ENCODE measurements around the gene CST2.

The CST2 gene, protein sequence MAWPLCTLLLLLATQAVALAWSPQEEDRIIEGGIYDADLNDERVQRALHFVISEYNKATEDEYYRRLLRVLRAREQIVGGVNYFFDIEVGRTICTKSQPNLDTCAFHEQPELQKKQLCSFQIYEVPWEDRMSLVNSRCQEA

DNA sequence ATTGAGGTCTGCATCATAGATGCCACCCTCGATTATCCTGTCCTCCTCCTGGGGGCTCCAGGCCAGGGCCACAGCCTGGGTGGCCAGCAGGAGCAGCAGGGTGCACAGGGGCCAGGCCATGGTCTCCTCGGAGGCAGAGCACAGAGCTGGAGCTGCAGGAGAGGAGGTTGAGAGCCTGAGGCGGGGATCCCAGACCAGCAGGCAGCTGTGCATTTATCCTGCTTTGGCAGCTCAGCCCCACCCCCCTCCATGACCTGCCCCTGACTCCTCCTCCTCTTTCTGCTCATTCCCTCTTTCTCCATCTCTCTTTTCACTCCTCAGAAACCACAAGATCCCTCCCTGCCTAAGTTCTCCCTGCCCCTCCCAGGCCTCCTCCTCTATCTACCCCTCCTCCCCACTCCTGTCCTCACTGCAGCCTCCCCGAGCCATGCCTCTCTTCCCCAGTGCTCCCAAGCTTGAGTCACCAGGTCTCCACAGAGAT, at the start of gene CST2:
Gene CST2, minus strand, starts transcription at position 189 of the 481 bp plus-strand sequence. Its CDS starts 69 bp downstream, at position 120.
- no peak for DNase-seq (ENCODE audit: low spot score)
- TF ChIP-seq, protein P1, sequence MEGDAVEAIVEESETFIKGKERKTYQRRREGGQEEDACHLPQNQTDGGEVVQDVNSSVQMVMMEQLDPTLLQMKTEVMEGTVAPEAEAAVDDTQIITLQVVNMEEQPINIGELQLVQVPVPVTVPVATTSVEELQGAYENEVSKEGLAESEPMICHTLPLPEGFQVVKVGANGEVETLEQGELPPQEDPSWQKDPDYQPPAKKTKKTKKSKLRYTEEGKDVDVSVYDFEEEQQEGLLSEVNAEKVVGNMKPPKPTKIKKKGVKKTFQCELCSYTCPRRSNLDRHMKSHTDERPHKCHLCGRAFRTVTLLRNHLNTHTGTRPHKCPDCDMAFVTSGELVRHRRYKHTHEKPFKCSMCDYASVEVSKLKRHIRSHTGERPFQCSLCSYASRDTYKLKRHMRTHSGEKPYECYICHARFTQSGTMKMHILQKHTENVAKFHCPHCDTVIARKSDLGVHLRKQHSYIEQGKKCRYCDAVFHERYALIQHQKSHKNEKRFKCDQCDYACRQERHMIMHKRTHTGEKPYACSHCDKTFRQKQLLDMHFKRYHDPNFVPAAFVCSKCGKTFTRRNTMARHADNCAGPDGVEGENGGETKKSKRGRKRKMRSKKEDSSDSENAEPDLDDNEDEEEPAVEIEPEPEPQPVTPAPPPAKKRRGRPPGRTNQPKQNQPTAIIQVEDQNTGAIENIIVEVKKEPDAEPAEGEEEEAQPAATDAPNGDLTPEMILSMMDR (IDR thresholded peaks at IDR 0.05; ENCODE audit: extremely low read depth, missing control alignments) = no peak

DNA sequence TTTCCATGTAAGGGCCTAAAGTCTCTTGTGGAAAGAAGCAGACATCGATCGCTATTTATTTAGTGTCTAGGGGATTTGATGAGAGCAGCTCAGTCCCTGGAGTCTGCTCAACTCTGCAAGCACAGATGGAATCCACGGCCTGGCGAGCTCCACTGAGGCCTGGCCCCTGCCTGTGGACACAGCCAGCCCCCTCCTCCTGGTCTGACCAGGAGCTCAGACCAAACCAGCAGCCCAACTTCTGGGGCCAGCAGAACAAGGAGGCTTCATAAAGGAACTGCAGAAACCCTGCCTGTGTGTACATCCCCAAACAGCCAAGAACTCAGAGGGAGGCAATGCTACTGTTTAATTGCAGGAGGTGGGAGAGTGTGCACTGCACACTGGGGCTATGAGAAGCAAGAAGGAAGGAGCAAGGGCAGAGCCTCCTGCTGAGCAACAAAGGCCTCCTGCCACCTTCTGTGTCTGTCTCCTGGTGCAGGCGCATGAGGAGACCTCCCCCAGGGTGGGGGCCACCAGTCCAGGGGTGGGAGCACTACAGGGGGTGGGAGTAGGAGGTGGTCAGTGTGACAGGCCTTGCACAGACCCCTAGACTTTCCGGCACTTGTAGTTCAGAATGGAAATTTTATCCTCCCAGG, 49.2 kb upstream of the CST2 start:
- TF ChIP-seq, protein P1 (IDR thresholded peaks at IDR 0.05; ENCODE audit: extremely low read depth, missing control alignments) = no peak
- no peak for DNase-seq (ENCODE audit: low spot score)

DNA sequence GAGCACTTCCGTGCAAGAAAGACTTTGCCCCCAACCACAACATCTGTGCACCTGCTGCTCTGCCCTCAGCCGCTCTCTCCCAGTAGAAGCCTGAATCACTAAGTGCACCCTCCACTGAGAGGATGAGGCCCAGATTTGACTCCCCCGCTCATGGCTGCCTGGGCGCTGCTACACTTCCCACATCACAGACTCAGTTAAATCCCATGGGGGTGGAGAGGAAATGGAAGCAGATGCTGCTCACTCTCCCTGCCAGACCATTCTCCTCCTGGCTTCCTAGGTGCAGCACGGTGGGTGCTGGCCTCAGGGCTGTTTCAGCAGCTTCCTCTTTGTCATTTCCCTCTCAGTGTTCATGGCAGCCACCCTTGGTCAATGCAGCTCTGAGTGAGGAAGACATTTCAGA, 48.2 kb upstream of the CST2 start:
- no peak for DNase-seq (ENCODE audit: low spot score)
- TF ChIP-seq, protein P1 (IDR thresholded peaks at IDR 0.05; ENCODE audit: extremely low read depth, missing control alignments) = no peak

DNA sequence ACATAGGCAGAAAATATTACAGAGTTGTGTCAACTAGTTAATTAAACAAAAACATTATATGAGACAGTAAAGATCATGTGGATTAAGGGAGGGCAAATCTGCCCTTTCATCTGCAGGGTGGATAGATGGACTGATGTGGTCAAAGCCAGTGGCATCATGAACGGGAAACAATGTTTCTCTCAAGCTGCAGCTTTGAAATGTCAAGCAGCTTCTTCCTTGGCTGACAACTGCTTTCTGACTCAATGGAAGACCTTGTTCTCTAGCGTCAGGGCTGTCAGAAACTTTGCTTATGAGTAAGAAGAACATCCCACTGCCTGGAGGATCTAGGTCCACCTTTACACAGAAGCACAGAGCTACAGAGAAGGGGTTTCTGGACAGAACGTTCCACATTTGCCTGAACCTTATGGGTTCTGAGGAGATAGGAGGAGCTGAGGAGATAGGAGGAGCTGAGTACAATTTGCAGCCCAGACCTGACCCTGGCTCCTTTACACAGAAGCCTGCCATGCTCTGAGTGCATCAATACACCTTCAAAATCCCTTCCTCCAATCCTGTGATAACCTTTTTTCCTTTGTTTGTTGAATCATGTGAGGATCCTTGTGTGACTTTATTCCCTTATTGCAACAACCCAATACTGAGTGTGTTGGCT, 47.0 kb upstream of the CST2 start:
- TF ChIP-seq, protein P1 (IDR thresholded peaks at IDR 0.05; ENCODE audit: extremely low read depth, missing control alignments) = no peak
- no peak for DNase-seq (ENCODE audit: low spot score)

DNA sequence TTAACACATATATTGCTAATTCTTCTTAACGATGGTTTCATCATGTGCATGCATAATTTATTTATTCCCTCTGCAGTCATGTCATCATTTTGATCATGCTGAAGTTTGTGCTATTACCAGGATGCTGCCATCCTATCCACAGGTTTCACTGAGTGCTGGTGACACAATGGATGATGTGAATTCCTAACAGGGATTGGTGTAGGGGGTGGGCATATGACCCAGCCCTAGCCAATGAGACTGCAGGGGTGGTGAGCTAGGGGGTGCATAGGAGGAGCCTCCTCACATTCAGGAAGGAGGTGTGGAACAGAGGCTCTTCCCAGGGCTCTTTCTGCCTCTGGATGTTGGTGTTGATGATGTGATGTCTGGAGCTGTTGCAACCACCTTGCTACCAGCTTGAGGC, 45.5 kb upstream of the CST2 start:
- TF ChIP-seq, protein P1 (IDR thresholded peaks at IDR 0.05; ENCODE audit: extremely low read depth, missing control alignments) = no peak
- no peak for DNase-seq (ENCODE audit: low spot score)

DNA sequence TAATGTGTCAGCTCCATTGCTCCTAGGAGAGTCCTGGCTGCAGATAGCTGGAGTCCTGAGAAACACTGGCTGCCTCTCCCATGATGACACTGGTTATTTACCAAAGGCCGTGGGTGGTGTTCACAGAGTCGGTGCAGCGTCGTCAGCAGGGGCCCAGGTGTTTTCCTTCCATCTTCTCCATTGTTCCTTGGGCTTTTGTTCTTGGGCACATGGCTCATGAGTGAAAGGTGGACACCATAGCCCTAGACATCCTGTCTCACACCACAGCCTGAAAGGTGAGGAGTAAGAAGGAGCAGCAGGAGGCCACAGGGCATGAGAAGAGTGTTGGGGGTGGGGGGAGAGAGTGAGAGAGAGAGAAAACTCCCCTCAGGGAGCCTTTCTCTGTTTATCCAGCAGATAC, 43.9 kb upstream of the CST2 start:
- TF ChIP-seq, protein P1 (IDR thresholded peaks at IDR 0.05; ENCODE audit: extremely low read depth, missing control alignments) = no peak
- no peak for DNase-seq (ENCODE audit: low spot score)

DNA sequence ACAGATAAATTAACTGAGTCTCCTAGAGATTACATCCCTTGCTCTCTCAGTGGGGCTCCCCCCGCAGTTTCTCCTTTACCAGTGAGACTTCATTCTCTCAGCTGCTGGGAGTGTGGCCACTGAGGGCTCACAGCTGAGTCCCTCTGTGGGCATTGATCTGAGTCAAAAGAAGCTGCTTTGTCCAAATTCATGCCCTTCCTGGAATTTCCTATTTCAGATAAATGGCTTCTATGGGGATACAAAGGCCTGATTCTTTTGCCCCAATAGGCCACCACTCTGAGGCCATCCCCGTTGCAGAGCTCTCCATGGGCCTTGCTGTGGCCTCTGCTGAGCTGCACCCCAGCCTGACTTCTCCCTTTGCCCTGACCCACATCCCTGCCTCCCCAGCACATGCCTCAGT, 43.0 kb upstream of the CST2 start:
- DNase-seq (ENCODE audit: low spot score) = no peak
- TF ChIP-seq, protein P1 (IDR thresholded peaks at IDR 0.05; ENCODE audit: extremely low read depth, missing control alignments) = no peak

Data from GM20000 (cell line).